ENCODE measurements around the gene FOCAD.
"Not testable (repeated sequence)": the region's sequence is repeated elsewhere in the genome, so short reads cannot be mapped to it uniquely, and the experiment has no call there.

The FOCAD gene

DNA sequence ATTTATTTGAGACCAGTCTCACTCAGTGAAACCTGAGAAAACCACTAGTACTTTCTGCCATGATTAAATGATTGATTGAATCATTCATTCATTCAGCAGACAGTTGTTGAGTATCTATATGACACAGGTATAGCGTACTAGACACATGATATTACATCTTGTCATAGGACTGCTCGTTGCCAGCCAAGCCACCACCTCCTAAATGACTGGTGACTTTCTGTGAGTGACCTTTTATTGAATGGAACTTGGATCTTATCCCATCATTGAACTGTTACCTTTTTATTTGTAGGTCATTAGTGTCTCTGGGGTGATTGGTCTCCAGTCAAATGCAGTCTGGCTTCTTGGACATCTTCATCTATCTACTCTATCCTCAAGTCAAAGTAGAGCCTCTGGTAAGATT lies 266.6 kb downstream of the FOCAD start:
- DNase-seq (ENCODE audit: low read depth in 3 of 3), result no peak

DNA sequence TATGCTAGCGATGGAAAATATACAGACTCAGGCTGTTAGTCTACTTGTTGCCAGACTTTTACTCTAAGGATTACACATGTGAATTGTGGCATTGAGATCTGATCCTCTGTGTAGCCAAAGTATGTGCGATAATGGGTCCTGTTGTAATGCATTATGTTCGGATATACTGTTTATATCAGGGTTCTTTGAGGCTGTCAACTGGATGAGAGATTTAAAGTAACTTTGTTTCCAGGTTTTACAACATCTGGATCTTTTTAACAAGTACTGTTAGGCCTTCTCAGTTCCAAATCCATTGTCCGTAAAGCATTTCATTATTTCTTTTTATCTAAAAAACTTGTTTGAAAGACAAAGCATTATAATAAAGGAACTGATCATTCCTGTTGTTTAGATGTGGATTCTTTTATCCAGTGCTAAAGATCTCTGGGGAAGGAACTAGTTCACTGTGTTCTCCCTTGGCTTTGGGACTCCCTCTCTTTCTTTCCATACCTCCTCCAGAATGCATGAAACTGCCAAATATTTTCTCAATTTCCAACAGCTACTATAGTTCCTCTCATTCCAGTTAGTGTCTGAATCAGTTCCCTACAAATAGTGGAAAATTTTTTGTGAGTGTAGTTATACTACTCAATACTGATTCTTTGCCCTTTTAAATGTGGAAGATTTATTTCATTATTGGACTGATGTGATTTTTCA lies 278.6 kb downstream of the FOCAD start:
- no peak for DNase-seq (ENCODE audit: low read depth in 3 of 3)

DNA sequence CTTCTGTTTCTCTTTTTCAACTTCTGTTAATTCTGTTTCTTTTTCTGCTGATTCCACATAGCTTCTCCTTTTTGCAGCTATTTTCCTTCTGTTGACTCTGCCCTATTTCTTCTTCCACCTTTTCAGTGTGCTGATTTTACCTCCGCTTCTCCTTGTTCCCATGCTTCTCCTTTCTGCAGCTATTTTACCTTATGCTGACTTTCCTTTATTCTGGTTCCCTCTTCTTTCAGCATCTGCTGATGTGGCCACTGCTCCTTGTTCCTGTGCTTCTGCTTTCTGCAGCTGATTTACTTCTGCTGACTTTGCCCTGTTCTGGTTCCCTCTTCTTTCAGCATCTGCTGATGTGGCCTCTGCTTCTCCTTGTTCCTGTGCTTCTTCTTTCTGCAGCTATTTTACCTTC lies 288.6 kb downstream of the FOCAD start:
- no peak for DNase-seq (ENCODE audit: low read depth in 3 of 3)

DNA sequence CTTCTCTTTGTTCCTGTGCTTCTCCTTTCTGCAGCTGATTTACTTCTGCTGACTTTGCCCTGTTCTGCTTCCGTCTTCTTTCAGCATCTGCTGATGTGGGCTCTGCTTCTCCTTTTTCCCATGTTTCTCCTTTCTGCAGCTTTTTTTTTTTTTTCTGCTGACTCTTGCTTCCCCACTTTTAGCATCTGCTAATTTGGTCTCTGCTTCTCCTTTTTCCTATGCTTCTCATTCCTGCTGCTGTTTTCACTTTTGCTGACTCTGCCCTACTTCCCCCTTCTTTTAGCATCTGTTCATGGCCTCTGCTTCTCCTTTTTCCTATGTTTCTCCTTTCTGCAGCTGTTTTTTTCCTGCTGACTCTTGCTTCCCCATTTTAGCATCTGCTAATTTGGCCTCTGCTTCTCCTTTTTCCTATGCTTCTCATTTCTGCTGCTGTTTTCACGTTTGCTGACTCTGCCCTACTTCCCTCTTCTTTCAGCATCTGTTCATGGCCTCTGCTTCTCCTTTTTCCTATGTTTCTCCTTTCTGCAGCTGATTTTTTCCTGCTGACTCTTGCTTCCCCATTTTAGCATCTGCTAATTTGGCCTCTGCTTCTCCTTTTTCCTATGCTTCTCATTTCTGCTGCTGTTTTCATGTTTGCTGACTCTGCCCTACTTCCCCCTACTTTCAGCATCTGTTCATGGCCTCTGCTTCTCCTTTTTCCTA lies 289.3 kb downstream of the FOCAD start:
- not testable (repeated sequence) for DNase-seq (ENCODE audit: low read depth in 3 of 3)

DNA sequence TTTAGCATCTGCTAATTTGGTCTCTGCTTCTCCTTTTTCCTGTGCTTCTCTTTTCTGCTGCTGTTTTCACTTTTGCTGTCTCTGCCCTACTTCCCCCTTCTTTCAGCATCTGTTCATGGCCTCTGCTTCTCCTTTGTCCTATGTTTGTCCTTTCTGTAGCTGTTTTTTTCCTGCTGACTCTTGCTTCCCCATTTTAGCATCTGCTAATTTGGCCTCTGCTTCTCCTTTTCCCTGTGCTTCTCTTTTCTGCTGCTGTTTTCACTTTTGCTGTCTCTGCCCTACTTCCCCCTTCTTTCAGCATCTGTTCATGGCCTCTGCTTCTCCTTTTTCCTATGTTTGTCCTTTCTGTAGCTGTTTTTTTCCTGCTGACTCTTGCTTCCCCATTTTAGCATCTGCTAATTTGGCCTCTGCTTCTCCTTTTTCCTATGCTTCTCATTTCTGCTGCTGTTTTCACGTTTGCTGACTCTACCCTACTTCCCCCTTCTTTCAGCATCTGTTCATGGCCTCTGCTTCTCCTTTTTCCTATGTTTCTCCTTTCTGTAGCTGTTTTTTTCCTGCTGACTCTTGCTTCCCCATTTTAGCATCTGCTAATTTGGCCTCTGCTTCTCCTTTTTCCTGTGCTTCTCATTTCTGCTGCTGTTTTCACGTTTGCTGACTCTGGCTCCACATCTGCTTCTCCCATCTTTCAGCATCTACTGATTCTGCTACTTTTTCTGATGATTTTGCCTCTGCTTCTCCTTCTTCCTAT lies 290.3 kb downstream of the FOCAD start:
- DNase-seq (ENCODE audit: low read depth in 3 of 3), result not testable (repeated sequence)

DNA sequence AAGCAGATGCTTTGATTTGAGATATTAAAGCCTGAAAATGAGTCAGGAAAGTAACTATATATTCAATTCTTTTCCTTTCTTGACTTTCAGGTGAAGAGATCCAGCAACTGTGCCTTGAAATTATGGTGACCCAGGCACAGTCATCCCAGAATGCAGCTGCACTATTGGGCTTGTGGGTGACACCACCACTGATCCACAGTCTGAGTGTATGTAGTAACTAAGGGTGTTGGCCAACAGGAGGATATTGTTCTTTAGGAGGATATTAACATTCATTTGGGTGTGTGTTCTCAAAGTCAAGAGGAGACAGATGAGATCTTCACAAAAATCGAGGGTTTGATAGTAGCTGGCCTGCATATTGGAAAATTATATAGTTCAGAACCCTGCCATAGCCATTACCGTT lies 294.2 kb downstream of the FOCAD start:
- DNase-seq (ENCODE audit: low read depth in 3 of 3), result no peak

DNA sequence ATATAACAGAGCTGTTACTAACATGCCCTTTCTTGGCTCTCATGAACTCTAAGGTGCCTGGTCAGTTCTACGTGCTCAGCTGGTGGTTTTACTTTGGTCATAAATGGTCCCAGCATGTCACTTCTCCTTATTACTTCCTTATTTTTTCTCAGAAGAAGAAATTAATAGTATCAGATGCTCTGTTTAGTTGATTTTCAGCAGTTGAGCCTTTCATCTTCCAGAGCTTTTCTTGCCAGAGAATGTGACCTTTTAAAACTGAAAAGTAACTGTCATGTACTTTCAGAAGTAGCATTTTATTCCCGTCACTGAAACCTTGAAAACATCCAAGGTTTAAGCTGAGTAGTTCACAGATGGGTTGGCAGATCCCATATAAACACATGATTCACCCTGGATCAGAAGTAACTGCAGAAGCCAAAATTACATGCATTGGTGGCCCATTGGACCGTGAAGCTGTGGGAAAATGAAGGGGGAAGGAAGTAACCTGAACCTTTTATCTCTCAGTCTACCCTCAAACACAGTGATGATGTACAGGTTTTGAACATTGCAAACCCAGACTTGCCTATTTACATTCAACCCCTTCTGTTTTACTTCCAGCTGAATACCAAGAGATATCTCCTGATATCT lies 296.9 kb downstream of the FOCAD start:
- DNase-seq (ENCODE audit: low read depth in 3 of 3), result no peak

DNA sequence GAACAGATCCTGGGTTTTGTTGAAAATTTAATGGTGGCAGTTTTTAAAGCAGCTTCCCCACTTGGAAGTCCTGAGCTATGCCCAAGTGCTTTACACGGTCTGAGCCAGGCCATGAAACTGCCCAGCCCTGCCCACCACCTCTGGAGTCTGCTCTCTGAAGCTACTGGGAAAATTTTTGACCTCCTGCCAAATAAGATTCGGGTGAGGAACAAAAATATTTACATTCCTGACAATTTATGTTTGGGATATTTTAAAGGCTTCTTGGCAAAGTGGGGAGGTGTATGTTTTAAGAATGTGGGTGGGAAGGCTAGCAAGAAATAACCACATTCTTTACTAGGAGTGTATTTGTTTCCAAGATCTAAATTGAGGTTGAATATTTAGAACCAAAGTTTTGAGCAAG lies 297.4 kb downstream of the FOCAD start:
- DNase-seq (ENCODE audit: low read depth in 3 of 3), result no peak

DNA sequence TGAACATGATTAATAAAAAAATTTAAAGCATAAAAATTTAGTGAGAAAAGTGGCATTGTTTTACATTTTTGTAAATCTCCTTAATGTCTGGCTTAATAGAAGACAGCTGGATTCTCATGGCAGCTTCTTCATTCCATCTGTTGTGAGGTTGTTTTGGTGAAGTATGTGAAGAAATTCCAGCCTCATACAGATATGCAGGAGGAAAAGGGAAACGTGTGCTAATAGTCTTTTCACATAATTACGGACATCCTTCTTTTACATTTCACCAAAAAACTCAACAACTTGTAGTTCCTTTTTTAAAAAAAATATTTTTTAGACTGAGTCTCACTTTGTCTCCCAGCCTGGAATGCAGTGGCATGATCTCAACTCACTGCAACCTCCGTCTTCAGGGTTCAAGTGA lies 300.4 kb downstream of the FOCAD start:
- DNase-seq (ENCODE audit: low read depth in 3 of 3), result no peak

DNA sequence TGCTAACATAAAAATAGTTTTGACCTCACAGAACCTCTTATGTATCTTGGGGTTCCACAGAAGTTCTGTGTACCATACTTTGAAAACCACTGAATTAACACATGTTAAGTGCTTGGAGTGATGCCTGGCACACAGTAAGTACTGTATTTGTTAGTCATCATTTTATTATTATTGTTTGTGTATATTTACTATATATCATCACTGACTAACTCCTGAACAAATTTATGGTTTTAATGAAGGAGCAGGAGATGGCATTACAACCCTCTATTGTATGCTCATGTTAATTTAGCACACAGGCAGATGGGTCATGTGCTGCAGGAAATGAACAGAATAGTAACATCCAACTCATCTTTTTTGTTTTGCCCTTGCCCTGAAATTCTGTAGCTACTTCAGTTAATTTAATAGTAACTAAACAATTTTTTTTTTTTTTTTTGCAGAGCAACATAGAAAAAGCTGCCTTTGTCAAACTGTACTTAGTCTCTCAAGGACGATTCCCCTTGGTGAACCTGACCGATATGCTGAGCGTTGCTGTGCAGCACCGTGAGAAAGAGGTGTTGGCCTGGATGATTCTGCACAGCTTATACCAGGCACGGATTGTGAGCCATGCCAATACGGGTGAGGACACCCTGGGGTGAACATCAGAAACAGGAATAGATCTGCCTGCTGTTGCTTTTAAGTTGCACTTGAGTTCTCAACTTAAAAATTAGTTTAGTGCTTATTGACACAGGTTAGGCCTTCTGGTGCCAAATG lies 302.0 kb downstream of the FOCAD start:
- DNase-seq (ENCODE audit: low read depth in 3 of 3), result no peak

DNA sequence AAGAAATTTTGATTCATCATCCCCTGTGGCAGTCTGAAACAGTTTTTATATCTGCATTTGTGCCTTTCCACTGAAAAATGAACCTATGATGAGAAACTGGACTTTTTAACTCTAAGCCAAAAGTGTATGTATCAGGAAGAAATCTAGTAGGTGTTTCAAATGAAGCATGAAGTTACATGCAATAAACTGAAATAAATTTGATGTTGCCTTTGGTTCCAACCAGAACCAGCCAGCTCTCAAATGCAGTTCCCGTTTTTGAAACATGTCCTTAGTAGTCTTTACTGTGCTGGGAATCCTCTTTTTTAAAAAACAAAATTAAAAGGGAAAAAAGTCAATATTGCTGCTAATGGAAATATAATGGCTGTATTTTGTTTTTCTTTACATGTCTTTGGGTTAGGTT lies 303.5 kb downstream of the FOCAD start:
- no peak for DNase-seq (ENCODE audit: low read depth in 3 of 3)

DNA sequence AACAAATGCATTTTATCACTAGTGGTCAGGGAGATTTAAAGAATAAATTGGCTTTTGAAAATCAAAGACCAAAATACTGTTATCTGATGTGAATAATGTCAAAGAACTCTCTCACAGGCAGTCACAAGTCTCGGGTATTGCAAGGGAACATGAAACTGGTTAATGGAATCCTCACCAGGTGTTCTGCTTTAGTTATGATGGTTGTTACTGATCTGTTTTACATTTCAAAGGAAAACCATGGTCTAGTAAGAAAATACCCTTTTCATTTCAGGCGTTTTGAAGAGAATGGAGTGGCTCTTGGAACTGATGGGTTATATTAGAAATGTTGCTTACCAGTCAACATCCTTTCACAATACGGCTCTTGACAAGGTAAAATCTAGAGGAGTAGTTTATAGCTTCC lies 304.0 kb downstream of the FOCAD start:
- DNase-seq (ENCODE audit: low read depth in 3 of 3), result no peak

DNA sequence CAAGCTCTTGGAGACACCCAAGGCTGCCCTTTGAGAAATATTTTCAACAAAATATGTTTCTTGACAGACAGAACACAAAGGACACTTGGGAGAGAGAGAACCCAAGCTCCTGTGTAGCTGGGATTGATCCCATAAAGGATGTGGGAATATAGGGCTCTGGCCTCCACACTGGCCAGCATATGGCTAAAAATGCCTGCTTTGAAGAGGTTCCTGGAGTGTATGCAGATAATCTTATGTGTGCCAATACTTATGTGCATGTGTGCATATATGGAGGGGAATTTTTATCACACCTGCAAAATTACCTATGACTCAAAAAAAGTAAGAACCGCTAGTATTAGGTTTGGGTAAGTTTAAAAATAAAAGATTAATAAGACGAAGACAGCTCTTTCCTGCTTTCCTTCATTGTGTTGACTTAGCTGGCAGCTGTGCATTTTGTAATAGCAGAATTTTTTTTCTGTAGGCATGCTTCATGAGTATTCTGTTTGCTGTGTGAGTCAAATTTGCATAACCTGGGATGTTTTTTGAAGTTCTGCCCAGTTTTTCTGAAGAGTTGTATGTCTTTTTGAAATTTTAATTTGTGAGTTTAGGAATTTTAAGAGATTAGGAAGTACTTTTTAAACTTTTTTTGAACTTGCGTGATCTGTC lies 304.7 kb downstream of the FOCAD start:
- DNase-seq (ENCODE audit: low read depth in 3 of 3), result no peak

DNA sequence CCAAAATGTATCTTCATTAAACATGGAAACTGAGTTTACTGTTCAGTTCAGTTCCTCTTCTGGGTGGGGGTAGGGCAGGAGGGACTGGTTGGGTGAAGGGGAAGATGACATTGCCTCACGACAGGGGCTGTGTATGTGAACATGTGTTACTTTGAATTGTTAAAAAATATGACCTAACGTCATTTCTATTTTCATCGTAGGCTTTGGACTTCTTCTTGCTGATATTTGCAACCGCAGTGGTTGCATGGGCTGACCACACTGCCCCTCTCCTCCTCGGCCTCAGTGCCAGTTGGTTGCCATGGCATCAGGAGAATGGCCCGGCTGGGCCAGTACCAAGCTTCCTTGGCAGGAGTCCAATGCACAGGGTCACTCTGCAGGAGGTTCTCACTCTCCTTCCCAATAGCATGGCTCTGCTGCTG lies 305.9 kb downstream of the FOCAD start:
- DNase-seq (ENCODE audit: low read depth in 3 of 3), result no peak

DNA sequence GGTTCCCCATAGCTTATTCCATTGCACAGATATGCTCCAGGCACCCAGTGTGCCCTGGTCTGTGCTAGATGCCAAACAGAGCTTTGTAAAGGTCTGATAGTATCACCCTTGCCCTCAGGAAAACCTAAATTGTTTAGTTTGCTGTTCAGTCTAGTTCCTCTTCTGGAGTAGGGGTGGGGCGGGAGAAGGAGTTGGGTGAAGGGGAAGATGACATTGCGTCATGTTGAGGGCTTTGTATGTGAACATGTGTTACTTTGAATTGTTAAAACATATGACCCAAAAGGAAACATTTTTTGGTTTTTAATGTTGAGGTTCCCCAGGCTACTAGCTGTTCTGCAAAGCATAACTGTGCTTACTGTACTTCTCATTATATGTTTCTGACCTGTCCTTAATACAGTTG lies 306.8 kb downstream of the FOCAD start:
- DNase-seq (ENCODE audit: low read depth in 3 of 3), result no peak

DNA sequence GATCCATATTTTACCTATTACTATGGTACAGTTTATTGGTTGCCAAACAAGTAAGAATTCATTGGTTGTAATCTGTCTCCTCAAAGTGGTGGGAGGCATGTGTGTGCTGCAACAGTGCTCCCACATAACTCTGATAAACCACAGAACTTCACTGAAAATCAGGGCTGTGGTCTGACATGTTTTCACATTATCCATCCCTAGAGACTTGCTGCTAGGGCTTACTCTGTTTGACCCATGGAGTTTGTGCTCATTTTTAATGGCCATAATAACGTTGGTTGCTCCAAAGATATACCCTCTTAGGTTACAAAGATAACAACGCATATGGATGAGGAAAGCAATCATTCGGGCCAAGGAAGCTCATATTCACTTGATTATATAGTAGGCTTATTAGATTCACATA lies 310.4 kb downstream of the FOCAD start:
- no peak for DNase-seq (ENCODE audit: low read depth in 3 of 3)

DNA sequence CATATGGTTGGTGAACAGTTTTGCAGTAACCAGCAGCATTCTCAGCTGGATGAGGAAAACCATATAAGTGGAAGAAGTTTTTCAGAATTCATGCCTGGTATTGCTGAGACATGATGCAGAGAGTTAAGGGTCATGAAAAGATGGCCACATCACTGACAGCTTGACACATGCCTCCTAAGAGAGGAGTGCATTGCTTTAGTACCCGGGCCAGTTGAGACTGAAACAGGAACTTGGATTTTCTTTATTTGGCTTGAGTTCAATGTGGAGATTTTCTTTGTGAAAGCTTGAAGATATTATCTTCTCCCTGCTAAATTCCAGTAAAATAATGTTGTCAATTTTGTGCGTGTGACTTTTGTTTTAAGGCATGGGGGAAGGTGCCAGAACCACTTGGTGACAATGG lies 311.6 kb downstream of the FOCAD start:
- DNase-seq (ENCODE audit: low read depth in 3 of 3), result no peak

DNA sequence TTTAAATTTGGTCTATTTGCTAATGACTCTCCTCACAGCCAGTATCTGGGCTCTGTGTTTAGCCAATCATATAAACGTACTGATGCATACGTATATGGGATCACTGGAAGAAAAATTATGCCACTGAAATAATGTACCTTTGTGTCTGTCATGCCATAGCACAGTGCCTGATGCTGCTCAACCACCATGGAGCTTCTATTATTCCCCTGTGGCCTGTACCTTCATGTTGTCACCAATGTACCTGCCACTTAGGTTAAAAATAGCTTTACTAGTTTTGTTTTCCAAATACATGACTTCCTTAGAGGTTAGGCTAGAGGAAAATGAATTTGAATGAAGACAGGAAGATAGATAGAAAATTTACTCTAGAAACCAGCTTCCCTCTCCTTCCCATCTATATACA lies 312.8 kb downstream of the FOCAD start:
- no peak for DNase-seq (ENCODE audit: low read depth in 3 of 3)

DNA sequence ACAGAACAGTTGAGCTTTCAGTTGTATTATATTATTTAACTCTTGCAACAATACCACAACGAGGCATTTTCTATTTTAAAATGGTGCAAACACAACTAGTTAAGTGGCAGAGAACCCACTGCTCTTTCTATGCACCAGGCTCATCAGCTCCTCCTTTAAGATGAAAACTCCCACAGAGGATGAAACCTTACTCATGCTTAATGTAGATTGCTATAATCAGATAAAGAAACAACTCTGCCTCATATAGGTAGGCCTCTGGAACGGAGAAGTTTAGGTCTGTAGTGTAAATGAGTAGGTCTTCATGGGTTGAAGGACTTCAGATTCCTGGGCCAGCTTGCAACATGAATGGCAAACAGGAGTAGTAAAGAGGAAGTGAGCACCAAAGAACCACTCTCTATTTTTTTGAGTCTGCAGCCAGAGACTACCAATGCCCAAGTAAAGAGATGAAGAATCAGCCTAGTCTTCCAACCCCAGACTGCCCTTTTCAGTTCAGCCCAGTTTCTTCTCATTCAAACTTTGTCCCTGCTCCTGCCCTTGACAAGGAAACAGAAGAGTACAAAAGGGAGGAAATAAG lies 313.5 kb downstream of the FOCAD start:
- DNase-seq (ENCODE audit: low read depth in 3 of 3), result no peak

DNA sequence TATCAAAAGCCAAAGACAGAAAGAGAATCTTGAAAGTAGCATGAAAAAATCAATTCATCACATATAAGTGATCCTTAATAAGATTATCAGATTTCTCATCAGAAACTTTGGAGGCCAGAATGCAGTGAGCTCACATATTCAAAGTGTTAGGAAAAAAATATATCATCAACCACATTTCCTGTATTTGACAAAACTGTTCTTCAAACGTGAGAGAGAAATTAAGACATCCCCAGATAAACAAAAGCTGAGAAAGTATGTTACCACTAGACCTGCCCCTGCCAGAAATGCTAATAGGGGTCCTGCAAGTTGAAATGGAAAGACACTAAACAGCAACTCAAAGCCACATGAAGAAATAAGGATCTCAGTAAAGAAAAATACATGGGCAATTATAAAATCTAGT lies 317.5 kb downstream of the FOCAD start:
- no peak for DNase-seq (ENCODE audit: low read depth in 3 of 3)

DNA sequence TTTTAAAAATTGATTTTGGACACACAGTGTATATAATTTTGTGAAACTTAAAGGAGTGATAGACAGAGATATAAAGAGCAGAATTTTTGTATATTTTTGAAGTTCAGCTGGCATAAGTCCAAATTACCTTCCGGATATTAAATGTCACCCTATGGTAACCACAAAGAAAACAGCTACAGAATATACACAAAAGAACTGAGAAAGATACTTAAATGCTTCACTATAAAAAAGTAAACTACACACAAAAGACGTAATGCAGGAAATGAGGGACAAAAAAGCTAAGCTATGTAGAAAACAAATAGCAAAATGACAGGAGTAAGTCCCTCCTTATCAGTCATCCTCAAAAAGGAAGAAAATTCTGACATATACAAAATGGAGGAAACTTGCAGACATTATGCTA lies 318.0 kb downstream of the FOCAD start:
- no peak for DNase-seq (ENCODE audit: low read depth in 3 of 3)
